GM23248 (cell line): Measurements from ENCODE around the gene MEGF6.

Experiments used
- EZH2 ChIP-seq: fragments of 200-600 bp; sonication (generic); IDR thresholded peaks from 2 replicates; pipeline ENCODE4 v1.6.1; 2018; ENCODE audit warnings: antibody characterized with exemption, mild to moderate bottlenecking; ENCODE audit not compliant: insufficient read depth, poor library complexity, severe bottlenecking
- EZH2phosphoT487 ChIP-seq: fragments of 200-600 bp; sonication (generic); IDR thresholded peaks from 2 replicates; pipeline ENCODE4 v1.6.1; 2018; ENCODE audit warnings: antibody characterized with exemption, moderate library complexity, mild to moderate bottlenecking, low read depth; ENCODE audit not compliant: insufficient read depth

- TF ChIP-seq EZH2 = no peak
- no peak for TF ChIP-seq EZH2phosphoT487
Observed at GRCh38 chr1:3557366-3557765, 53.9 kb downstream of the MEGF6 start.
